SK-N-SH (cell line): ENCODE data around the gene TEAD3.

Source experiments
- POLR2AphosphoS5 ChIP-seq: IDR thresholded peaks from 2 replicates; pipeline ENCODE4 v1.6.1; 2012; ENCODE audit warnings: low read depth, low read length
- SIN3A ChIP-seq: IDR thresholded peaks from 2 replicates; pipeline ENCODE4 v1.6.1; 2012; ENCODE audit warnings: low read depth, mild to moderate bottlenecking, low read length, moderate library complexity, borderline replicate concordance
- TF ChIP-seq, protein P1 (sequence below): fragments of 200-600 bp; sonication (generic); IDR thresholded peaks from 2 replicates; pipeline ENCODE4 v1.6.1; 2017; ENCODE audit warnings: antibody characterized with exemption, mild to moderate bottlenecking, moderate library complexity
- TF ChIP-seq, protein P2 (sequence below): IDR thresholded peaks from 2 replicates; pipeline ENCODE4 v1.4.0; 2012; ENCODE audit warnings: low read depth
- TF ChIP-seq, protein P3 (sequence below): IDR thresholded peaks from 2 replicates; pipeline ENCODE4 v1.4.0; 2012; ENCODE audit warnings: low read depth, borderline replicate concordance

DNA sequence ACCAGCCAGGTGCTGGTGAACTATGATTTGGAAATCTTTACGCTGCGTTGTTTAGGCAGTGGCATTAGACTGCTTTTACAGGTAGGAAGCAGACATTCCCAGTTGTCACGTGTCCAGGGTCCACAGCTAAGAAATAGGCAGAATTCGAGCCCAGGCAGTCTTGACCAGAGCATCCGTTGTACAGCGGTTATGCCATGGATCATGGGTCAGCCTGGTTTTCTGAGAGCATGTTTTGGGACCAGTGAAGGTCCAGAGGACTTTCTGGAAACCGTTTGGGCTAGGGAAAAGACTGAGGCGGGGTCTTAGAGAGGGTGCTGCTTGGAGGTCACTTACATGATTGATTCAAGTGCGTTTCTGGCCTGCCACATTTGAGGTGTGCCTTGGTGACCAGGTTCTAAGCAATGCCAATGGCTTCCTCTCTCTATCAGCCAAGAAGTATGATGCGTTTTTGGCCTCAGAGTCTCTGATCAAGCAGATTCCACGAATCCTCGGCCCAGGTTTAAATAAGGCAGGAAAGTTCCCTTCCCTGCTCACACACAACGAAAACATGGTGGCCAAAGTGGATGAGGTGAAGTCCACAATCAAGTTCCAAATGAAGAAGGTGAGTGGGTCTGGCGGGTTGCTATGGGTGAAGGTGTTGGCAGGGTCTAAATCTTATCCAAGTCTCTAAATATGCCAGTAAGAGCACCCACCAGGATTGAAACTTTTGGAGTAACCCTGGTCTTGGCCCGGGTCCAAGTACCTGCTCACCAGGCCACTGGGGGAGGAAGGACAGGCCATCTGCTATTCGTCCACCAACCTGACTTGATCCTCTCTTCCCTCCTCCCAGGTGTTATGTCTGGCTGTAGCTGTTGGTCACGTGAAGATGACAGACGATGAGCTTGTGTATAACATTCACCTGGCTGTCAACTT lies 26.9 kb downstream of the TEAD3 start:
- TF ChIP-seq, protein P1, sequence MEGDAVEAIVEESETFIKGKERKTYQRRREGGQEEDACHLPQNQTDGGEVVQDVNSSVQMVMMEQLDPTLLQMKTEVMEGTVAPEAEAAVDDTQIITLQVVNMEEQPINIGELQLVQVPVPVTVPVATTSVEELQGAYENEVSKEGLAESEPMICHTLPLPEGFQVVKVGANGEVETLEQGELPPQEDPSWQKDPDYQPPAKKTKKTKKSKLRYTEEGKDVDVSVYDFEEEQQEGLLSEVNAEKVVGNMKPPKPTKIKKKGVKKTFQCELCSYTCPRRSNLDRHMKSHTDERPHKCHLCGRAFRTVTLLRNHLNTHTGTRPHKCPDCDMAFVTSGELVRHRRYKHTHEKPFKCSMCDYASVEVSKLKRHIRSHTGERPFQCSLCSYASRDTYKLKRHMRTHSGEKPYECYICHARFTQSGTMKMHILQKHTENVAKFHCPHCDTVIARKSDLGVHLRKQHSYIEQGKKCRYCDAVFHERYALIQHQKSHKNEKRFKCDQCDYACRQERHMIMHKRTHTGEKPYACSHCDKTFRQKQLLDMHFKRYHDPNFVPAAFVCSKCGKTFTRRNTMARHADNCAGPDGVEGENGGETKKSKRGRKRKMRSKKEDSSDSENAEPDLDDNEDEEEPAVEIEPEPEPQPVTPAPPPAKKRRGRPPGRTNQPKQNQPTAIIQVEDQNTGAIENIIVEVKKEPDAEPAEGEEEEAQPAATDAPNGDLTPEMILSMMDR = no peak
- TF ChIP-seq POLR2AphosphoS5 = no peak
- TF ChIP-seq, protein P2, sequence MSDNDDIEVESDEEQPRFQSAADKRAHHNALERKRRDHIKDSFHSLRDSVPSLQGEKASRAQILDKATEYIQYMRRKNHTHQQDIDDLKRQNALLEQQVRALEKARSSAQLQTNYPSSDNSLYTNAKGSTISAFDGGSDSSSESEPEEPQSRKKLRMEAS = no peak
- no peak for TF ChIP-seq SIN3A
- TF ChIP-seq, protein P3, sequence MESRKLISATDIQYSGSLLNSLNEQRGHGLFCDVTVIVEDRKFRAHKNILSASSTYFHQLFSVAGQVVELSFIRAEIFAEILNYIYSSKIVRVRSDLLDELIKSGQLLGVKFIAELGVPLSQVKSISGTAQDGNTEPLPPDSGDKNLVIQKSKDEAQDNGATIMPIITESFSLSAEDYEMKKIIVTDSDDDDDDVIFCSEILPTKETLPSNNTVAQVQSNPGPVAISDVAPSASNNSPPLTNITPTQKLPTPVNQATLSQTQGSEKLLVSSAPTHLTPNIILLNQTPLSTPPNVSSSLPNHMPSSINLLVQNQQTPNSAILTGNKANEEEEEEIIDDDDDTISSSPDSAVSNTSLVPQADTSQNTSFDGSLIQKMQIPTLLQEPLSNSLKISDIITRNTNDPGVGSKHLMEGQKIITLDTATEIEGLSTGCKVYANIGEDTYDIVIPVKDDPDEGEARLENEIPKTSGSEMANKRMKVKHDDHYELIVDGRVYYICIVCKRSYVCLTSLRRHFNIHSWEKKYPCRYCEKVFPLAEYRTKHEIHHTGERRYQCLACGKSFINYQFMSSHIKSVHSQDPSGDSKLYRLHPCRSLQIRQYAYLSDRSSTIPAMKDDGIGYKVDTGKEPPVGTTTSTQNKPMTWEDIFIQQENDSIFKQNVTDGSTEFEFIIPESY = no peak
